Glutamatergic neuron (in vitro differentiated cells): ENCODE data around the gene LPIN1. TPM values are rescaled to one million over a fixed set of nuclear protein-coding genes. Genes with fewer than 3 reads are reported as not detected.

Experiments
- DNase-seq: peaks from one replicate; pipeline ENCODE4 v3.0.0; 2022
- H3K27ac Mint-ChIP-seq: one replicate; pipeline ENCODE4 v1.8.0; 2020; ENCODE audit warnings: mild to moderate bottlenecking, mixed read lengths, inconsistent platforms; ENCODE audit not compliant: unreplicated experiment
- H3K27me3 Mint-ChIP-seq: one replicate; pipeline ENCODE4 v1.8.0; 2020; ENCODE audit warnings: mild to moderate bottlenecking, moderate library complexity, mixed read lengths, inconsistent platforms; ENCODE audit not compliant: unreplicated experiment
- H3K36me3 Mint-ChIP-seq: one replicate; pipeline ENCODE4 v1.8.0; 2020; ENCODE audit warnings: mild to moderate bottlenecking, mixed read lengths, inconsistent platforms; ENCODE audit not compliant: unreplicated experiment
- H3K4me1 Mint-ChIP-seq: one replicate; pipeline ENCODE4 v1.8.0; 2020; ENCODE audit warnings: mild to moderate bottlenecking, low read depth, mixed read lengths, inconsistent platforms; ENCODE audit not compliant: unreplicated experiment
- H3K4me3 Mint-ChIP-seq: one replicate; pipeline ENCODE4 v1.8.0; 2020; ENCODE audit warnings: mild to moderate bottlenecking, mixed read lengths, inconsistent platforms; ENCODE audit not compliant: unreplicated experiment
- H3K9me3 Mint-ChIP-seq: one replicate; pipeline ENCODE4 v1.8.0; 2020; ENCODE audit warnings: mild to moderate bottlenecking, moderate library complexity, mixed read lengths, inconsistent platforms; ENCODE audit not compliant: unreplicated experiment
- total RNA-seq: library from RNA; stranded (reverse); fragmentation: NEBNext Ultra II Directional; extraction: Animal tissue kit (Norgen Biotek cat#: 25700); gene quantifications from one replicate; pipeline ENCODE4 v1.2.1, GENCODE V29; 2021; ENCODE audit not compliant: unreplicated experiment
- TF ChIP-seq, protein P1 (sequence below): fragments of 200-600 bp; sonication (generic); IDR thresholded peaks from one replicate; pipeline ENCODE4 v1.5.0; 2021; ENCODE audit not compliant: partially characterized antibody, unreplicated experiment

The LPIN1 gene
- total RNA-seq, 1 donor from 2014 or later, result 142 TPM

DNA sequence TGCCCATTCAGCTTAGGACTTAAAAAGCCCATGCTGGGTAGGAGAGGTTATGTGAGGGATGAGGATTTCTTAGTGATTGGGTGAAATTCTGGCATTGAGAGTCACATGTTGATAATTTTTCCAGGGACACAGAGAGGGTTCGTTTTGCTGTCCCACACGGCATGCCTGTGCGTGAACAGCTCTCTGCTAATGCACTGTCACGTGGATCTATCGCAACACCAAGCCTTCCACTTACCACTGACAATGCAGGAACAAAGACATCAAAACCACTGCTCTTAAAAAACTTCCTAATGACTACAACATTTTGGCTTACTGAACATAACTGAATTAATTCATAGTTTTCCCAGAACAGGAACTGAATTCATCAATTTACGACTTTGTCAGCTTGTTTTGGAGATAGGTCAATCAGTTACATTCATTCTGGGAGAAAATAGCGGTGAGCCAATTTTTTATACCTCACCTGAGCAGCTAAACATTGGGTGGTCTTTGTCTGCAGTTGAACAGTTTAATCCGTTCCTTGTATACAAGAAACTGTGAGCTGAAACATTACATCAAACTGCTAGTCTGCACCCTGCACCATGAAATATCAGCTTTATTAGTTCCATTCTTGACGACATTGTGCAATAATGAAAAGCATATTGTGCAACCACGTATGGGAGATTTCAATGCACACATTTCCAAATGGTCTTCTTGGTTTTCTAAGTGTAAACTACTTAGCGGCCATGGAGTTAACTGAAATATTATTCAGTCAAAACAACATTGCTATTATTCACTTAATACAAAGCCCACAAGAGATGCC is 127.1 kb downstream of the LPIN1 start:
- Mint-ChIP-seq H3K4me3 (no peak overlapping the region), H3K9me3 (no peaks in the 10 kb centered on the region), H3K27me3 (no peaks in the 10 kb centered on the region), H3K27ac (no peak overlapping the region), H3K4me1 (no peaks in the 10 kb centered on the region), H3K36me3 (no peaks in the 10 kb centered on the region)
- no peak for DNase-seq
- TF ChIP-seq, protein P1, sequence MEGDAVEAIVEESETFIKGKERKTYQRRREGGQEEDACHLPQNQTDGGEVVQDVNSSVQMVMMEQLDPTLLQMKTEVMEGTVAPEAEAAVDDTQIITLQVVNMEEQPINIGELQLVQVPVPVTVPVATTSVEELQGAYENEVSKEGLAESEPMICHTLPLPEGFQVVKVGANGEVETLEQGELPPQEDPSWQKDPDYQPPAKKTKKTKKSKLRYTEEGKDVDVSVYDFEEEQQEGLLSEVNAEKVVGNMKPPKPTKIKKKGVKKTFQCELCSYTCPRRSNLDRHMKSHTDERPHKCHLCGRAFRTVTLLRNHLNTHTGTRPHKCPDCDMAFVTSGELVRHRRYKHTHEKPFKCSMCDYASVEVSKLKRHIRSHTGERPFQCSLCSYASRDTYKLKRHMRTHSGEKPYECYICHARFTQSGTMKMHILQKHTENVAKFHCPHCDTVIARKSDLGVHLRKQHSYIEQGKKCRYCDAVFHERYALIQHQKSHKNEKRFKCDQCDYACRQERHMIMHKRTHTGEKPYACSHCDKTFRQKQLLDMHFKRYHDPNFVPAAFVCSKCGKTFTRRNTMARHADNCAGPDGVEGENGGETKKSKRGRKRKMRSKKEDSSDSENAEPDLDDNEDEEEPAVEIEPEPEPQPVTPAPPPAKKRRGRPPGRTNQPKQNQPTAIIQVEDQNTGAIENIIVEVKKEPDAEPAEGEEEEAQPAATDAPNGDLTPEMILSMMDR, result no peak

DNA sequence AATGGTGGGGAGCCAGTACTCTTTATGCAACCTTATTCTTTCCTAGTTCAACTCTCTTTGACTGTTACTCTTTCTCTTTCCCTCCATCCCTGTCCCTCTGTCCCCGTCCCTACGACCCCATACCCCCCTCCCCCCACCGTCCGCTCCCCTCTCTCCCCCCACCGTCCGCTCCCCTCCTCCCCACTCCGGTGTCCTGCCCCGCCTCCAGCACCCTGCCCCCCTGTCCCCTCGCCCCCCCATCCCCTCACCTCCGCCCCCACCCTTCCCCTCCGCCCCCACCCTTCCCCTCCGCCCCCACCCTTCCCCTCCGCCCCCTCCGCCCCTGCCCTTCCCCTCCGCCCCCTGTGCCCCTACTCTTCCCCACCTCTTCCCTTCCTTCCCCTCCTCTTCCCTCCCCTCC is 128.4 kb downstream of the LPIN1 start:
- peak; percentile 23 for DNase-seq
- Mint-ChIP-seq H3K36me3 (no peaks in the 10 kb centered on the region), H3K27me3 (peaks cover 2% of the 10 kb centered on the region), H3K27ac (no peak overlapping the region), H3K4me1 (no peaks in the 10 kb centered on the region), H3K4me3 (no peak overlapping the region), H3K9me3 (peaks cover 1% of the 10 kb centered on the region)
- TF ChIP-seq, protein P1, result no peak

DNA sequence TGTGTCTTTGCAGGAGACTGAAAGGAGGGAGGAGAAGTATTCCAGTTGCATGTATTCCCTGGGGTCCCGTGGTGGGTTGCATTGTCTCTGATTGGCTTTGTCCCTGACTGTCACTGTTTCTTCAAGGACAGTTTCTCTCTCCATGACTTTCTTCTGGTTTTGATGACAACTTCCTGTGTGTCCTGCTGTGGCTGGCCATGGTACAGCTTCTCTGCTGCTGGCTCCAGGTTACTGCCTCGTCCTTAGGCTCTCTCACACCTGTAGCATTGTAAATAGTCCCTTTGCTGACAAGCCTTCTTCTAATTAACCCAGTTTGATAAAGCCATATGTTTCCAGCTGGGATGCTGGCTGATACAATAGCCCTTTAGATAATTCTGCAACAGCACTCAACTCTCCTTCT is 129.0 kb downstream of the LPIN1 start:
- Mint-ChIP-seq H3K4me1 (no peaks in the 10 kb centered on the region), H3K9me3 (peaks cover 1% of the 10 kb centered on the region), H3K27me3 (peaks cover 2% of the 10 kb centered on the region), H3K36me3 (no peaks in the 10 kb centered on the region), H3K4me3 (no peak overlapping the region), H3K27ac (no peak overlapping the region)
- TF ChIP-seq, protein P1, result no peak
- no peak for DNase-seq

DNA sequence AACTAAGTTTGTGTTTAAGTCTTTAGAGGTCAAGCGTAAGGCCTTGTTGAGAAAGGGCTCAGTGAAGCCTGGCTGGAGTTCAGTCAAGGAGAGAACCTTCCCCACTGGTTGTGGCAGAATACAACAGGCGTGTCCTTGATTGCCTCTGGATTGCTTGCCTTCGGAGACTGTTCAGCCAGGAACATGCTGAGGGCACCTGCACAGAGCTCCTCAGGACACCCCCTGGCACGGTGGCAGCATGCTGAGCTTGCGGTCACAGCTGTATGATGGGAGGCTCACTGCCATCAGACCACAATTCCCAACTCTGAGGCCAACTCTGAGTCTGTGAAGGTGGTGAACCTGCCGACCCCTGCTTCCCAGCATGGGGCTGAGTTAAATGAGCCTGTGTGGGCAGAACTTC is 130.0 kb downstream of the LPIN1 start:
- no peaks in the 10 kb centered on the region for H3K36me3 Mint-ChIP-seq
- H3K27ac Mint-ChIP-seq, result no peak overlapping the region
- peaks cover 1% of the 10 kb centered on the region for H3K9me3 Mint-ChIP-seq
- H3K27me3 Mint-ChIP-seq, result peaks cover 2% of the 10 kb centered on the region
- no peaks in the 10 kb centered on the region for H3K4me1 Mint-ChIP-seq
- no peak overlapping the region for H3K4me3 Mint-ChIP-seq
- TF ChIP-seq, protein P1, result no peak
- DNase-seq, result no peak

DNA sequence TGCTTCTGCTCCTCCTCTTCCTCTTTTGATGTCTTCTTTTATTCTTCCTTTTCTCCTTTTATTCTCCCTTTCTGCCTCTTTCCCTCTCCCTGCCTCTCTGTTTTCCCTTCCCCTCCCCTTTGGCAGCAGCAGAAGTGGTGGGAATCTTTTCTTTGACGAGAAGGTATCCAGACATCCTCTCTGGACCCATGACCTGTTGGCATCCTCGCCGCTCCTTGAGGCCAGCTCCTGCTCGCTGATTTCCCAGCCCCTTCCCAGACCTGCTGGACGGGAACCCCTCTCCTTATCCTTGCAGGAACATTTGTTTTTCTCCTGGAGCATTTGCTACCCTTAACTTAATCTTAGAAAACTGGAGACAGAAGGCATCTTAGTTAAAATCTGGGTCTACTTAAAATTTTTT is 130.5 kb downstream of the LPIN1 start:
- Mint-ChIP-seq H3K4me1 (no peaks in the 10 kb centered on the region), H3K27me3 (peaks cover 2% of the 10 kb centered on the region), H3K27ac (no peak overlapping the region), H3K36me3 (no peaks in the 10 kb centered on the region), H3K4me3 (no peak overlapping the region), H3K9me3 (peaks cover 1% of the 10 kb centered on the region)
- no peak for DNase-seq
- TF ChIP-seq, protein P1, result no peak
